Natural killer cell (primary cell): Measurements from ENCODE around the gene SLC17A4. TPM values are rescaled to one million over a fixed set of nuclear protein-coding genes. Genes with fewer than 3 reads are reported as not detected.

Source experiments
- ATAC-seq, 3 donors: fragments of 150-1000 bp in 2 of 3; fragments of 200-7000 bp in 1 of 3; cut with Tn5 transposase; 1 replicate in 1 of 3; 2 replicates in 2 of 3; pipeline ENCODE4 v1.10.0; 2021; ENCODE audit warnings: mild to moderate bottlenecking in 2 of 3, moderate library complexity in 2 of 3
- DNase-seq, 2 donors: peaks; one replicate each; pipeline versions ENCODE4 v3.0.0 to v3.0.0-alpha.2; 2013 to 2021; ENCODE audit warnings: mixed read lengths in 1 of 2
- H3K27ac ChIP-seq: one replicate; pipeline ENCODE4 v1.5.1; 2013; ENCODE audit warnings: mild to moderate bottlenecking, low read length
- H3K27me3 ChIP-seq: one replicate; pipeline ENCODE4 v1.6.1; 2013; ENCODE audit warnings: low read length; ENCODE audit not compliant: control insufficient read depth, insufficient read depth
- H3K36me3 ChIP-seq: one replicate; pipeline ENCODE4 v1.6.1; 2013; ENCODE audit warnings: low read length; ENCODE audit not compliant: control insufficient read depth, insufficient read depth
- H3K4me1 ChIP-seq: one replicate; pipeline ENCODE4 v1.6.1; 2013; ENCODE audit warnings: low read length; ENCODE audit not compliant: control insufficient read depth, insufficient read depth
- H3K4me3 ChIP-seq: one replicate; pipeline ENCODE4 v1.5.1; 2013; ENCODE audit warnings: low read length
- H3K9me3 ChIP-seq: one replicate; pipeline ENCODE4 v1.6.1; 2013; ENCODE audit warnings: low read length; ENCODE audit not compliant: control insufficient read depth, insufficient read depth
- H3K27ac Mint-ChIP-seq, 2 donors: one replicate each; pipeline ENCODE4 v1.8.0; 2022; ENCODE audit warnings: mild to moderate bottlenecking in 2 of 2, mixed read lengths in 2 of 2, moderate library complexity in 1 of 2
- H3K27me3 Mint-ChIP-seq, 2 donors: one replicate each; pipeline ENCODE4 v1.8.0; 2022; ENCODE audit warnings: low read depth in 2 of 2, mixed read lengths in 2 of 2
- H3K36me3 Mint-ChIP-seq: one replicate; pipeline ENCODE4 v1.8.0; 2022; ENCODE audit warnings: mixed read lengths
- H3K4me1 Mint-ChIP-seq, 2 donors: one replicate each; pipeline ENCODE4 v1.8.0; 2022; ENCODE audit warnings: mixed read lengths in 2 of 2
- H3K4me3 Mint-ChIP-seq: one replicate; pipeline ENCODE4 v1.8.0; 2022; ENCODE audit warnings: mild to moderate bottlenecking, moderate library complexity, mixed read lengths
- H3K9me3 Mint-ChIP-seq, 2 donors: one replicate each; pipeline ENCODE4 v1.8.0; 2022; ENCODE audit warnings: mixed read lengths in 2 of 2
- CTCF ChIP-seq: fragments of 200-600 bp; IDR thresholded peaks from one replicate; pipeline ENCODE4 v1.8.0; 2022; ENCODE audit warnings: antibody characterized with exemption
- WGBS: methylation state at CpG from one replicate; pipeline ENCODE4 v1.1.7; 2013; ENCODE audit warnings: missing lambda C conversion rate; ENCODE audit not compliant: insufficient coverage; 5-methylcytosine and 5-hydroxymethylcytosine counted together
- intact Hi-C: fragments of 100-400 bp; cut with micrococcal nuclease; formaldehyde crosslinking; loops from one replicate; pipeline ENCODE4 v1.14.2; 2022
- total RNA-seq, 4 donors: library from RNA; stranded (reverse); fragments of 120-200 nt in 1 of 4; gene quantifications; one replicate each; pipeline versions ENCODE4 v1.2.3 to v1.2.4, GENCODE V29; 2013 to 2022

SLC17A4 gene
- total RNA-seq, 3 donors from 2014 or later (not counting 1 experiment from before 2014, with no cell fraction given), result not detected

- H3K9me3 Mint-ChIP-seq, result no peaks in the 10 kb centered on the region
- no peaks in the 10 kb centered on the region for H3K4me1 Mint-ChIP-seq
- Histone ChIP-seq H3K27ac (no peak overlapping the region), H3K27me3 (peaks cover 6% of the 10 kb centered on the region), H3K4me1 (no peaks in the 10 kb centered on the region), H3K36me3 (no peaks in the 10 kb centered on the region), H3K4me3 (no peak overlapping the region), H3K9me3 (no peaks in the 10 kb centered on the region)
- no peaks in the 10 kb centered on the region for H3K36me3 Mint-ChIP-seq
- 89% methylated on average over 3 of the region's 3 CpGs for WGBS
- H3K27ac Mint-ChIP-seq, result no peak overlapping the region
- H3K4me3 Mint-ChIP-seq, result no peak overlapping the region
- ATAC-seq (no peak), DNase-seq (no peak)
- H3K27me3 Mint-ChIP-seq, result peaks cover 19 to 56% of the 10 kb centered on the region in 2 donors
- intact Hi-C loops, result no loop called here
- no peak for TF ChIP-seq CTCF
Measured at GRCh38 chr6:25730907-25731306, 23.6 kb upstream of the SLC17A4 start.

DNA sequence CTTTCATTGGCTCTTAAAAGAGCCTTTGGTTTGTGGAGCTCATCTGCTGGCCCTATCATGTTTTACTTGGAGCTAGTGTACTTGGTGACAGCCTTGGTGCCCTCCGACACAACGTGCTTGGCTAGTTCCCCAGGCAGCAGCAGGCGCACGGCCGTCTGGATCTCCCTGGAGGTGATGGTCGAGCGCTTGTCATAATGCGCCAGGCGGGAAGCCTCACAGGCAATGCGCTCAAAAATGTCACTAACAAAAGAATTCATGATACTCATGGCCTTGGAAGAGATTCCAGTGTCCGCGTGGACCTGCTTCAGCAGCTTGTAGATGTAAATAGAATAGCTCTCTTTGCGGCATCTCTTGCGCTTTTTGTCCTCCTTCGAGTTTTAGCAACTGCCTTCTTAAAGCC is 22.8 kb upstream of the SLC17A4 start:
- TF ChIP-seq CTCF, result no peak
- ATAC-seq (no peak), DNase-seq (no peak)
- Histone ChIP-seq H3K36me3 (no peaks in the 10 kb centered on the region), H3K9me3 (no peaks in the 10 kb centered on the region), H3K4me1 (no peaks in the 10 kb centered on the region), H3K4me3 (no peak overlapping the region), H3K27me3 (peaks cover 6% of the 10 kb centered on the region), H3K27ac (no peak overlapping the region)
- Mint-ChIP-seq H3K27me3 (peaks cover 21 to 59% of the 10 kb centered on the region in 2 donors), H3K4me1 (no peaks in the 10 kb centered on the region), H3K27ac (no peak overlapping the region), H3K4me3 (no peak overlapping the region), H3K36me3 (no peaks in the 10 kb centered on the region), H3K9me3 (no peaks in the 10 kb centered on the region)
- 96% methylated on average over 15 of the region's 15 CpGs for WGBS
- intact Hi-C loops, result no loop called here

DNA sequence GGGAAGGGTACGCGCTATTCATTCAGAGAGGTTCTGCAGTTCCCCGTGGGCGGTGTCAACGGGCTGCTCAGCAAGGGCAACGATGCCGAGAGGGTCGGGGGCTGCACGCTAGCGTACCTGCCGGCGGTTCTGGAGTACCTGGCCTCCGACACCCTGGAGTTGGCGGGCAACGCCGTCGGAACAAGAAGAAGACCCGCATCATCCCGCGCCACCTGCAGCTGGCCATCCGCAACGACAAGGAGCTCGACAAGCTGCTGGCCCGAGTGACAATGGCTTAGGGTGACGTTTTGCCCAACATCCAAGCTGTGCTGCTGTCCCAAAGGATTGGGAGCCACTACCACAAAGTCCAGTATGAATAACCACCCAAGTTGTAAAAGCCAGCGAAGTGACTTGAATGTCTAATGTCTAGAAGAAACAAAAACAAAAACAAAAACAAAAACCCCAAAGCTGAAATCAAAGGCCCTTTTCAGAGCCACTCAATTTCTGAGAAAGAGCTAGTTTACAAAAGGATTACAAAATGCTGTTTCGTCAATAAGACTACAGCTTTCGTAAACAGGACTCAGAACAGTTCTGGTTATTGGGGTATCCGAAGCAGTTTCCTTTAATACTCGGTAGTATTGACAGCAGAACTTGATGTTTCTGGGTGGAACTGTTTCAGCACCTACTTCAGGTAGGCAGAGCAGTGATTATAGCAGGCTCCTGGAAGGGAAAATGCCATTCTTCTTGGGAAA is 21.9 kb upstream of the SLC17A4 start:
- H3K27ac Mint-ChIP-seq, result no peak overlapping the region
- no peak overlapping the region for H3K27ac ChIP-seq
- DNase-seq (no peak), ATAC-seq (no peak)
- peaks cover 25 to 58% of the 10 kb centered on the region in 2 donors for H3K27me3 Mint-ChIP-seq
- no peaks in the 10 kb centered on the region for H3K4me1 Mint-ChIP-seq
- H3K36me3 ChIP-seq, result no peaks in the 10 kb centered on the region
- intact Hi-C loops, result no loop called here
- no peaks in the 10 kb centered on the region for H3K9me3 Mint-ChIP-seq
- peaks cover 6% of the 10 kb centered on the region for H3K27me3 ChIP-seq
- no peaks in the 10 kb centered on the region for H3K4me1 ChIP-seq
- H3K4me3 Mint-ChIP-seq, result no peak overlapping the region
- H3K36me3 Mint-ChIP-seq, result peaks cover 4% of the 10 kb centered on the region
- no peaks in the 10 kb centered on the region for H3K9me3 ChIP-seq
- TF ChIP-seq CTCF, result no peak
- 60% methylated on average over 30 of the region's 30 CpGs for WGBS
- H3K4me3 ChIP-seq, result no peak overlapping the region

DNA sequence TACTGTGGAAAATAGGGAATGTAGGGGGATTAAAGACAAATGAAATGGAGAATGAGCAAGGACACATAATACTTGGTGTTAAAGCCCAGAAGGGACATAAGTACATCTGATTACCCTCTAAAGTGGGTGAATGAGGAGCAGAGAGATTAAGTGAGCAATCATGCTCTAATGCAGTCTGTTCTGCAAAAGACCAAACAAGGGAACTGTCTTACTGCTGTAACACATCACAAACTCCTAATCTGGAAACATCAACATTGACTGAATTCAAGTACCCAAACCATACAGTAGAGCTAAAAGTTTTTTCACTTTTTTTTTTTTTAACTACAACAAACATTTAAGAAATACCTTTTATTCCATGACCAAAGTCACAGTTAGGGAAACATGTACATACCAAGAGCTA is 19.3 kb upstream of the SLC17A4 start:
- Mint-ChIP-seq H3K9me3 (no peaks in the 10 kb centered on the region), H3K27me3 (peaks cover 25 to 71% of the 10 kb centered on the region in 2 donors), H3K4me3 (no peak overlapping the region), H3K36me3 (peaks cover 6% of the 10 kb centered on the region), H3K4me1 (no peaks in the 10 kb centered on the region), H3K27ac (no peak overlapping the region)
- DNase-seq (no peak), ATAC-seq (no peak)
- Histone ChIP-seq H3K9me3 (no peaks in the 10 kb centered on the region), H3K27me3 (peaks cover 8% of the 10 kb centered on the region), H3K4me3 (no peak overlapping the region), H3K36me3 (no peaks in the 10 kb centered on the region), H3K27ac (no peak overlapping the region), H3K4me1 (no peaks in the 10 kb centered on the region)
- TF ChIP-seq CTCF, result no peak
- intact Hi-C loops, result no loop called here
